ENCODE data around the gene MBNL1.

- no peak for TF ChIP-seq CTCF (IDR thresholded peaks at IDR 0.05)
- TF ChIP-seq POLR2A (IDR thresholded peaks at IDR 0.05), result no peak
- TF ChIP-seq POLR2AphosphoS5 (IDR thresholded peaks at IDR 0.05), result no peak
Observed at GRCh38 chr3:152364237-152364636, 95.5 kb downstream of the MBNL1 start.

Data from breast epithelium (tissue), 3 donors.